Transverse colon (tissue), 4 donors: ENCODE measurements around the gene WDR37. TPM values are rescaled to one million over a fixed set of nuclear protein-coding genes. Genes with fewer than 3 reads are reported as not detected.

ENCODE experiments used
- DNase-seq: peaks from one replicate; pipeline ENCODE4 v3.0.0-alpha.2; 2019
- H3K27ac ChIP-seq, 4 donors: fragments of 200-600 bp; sonication (generic); 2 replicates each; pipeline ENCODE4 v1.5.1; 2016 to 2018; ENCODE audit warnings: inconsistent platforms in 4 of 4
- H3K27me3 ChIP-seq: fragments of 200-600 bp; sonication (generic); 2 replicates; pipeline ENCODE4 v1.5.1; 2017; ENCODE audit warnings: inconsistent platforms
- H3K36me3 ChIP-seq, 4 donors: fragments of 200-600 bp; sonication (generic); 2 replicates each; pipeline ENCODE4 v1.5.1; 2017 to 2019; ENCODE audit warnings: inconsistent platforms in 4 of 4
- H3K4me1 ChIP-seq, 4 donors: fragments of 200-600 bp; sonication (generic); 2 replicates each; pipeline ENCODE4 v1.5.1; 2017 to 2020; ENCODE audit warnings: inconsistent platforms in 4 of 4
- H3K4me3 ChIP-seq, 4 donors: fragments of 200-600 bp; sonication (generic); 1 replicate in 1 of 4; 2 replicates in 3 of 4; pipeline versions ENCODE4 v1.5.1 to v1.6.1; 2017 to 2019; ENCODE audit warnings: inconsistent platforms in 4 of 4
- H3K9me3 ChIP-seq, 2 donors: fragments of 200-600 bp; sonication (generic); 2 replicates each; pipeline ENCODE4 v1.5.1; 2017 to 2019; ENCODE audit warnings: inconsistent platforms in 2 of 2
- CTCF ChIP-seq, 5 experiments: fragments of 200-600 bp in 3 of 5; fragments of 450-650 bp in 2 of 5; sonication (generic) in 3 of 5; IDR thresholded peaks; 1 replicate in 2 of 5; 2 replicates in 3 of 5; pipeline ENCODE4 v1.5.1; 2016 to 2017; ENCODE audit warnings: antibody characterized with exemption in 5 of 5, inconsistent platforms in 3 of 5, mild to moderate bottlenecking in 2 of 5, moderate library complexity in 1 of 5
- EP300 ChIP-seq: sonication (generic); formaldehyde crosslinking; IDR thresholded peaks from one replicate; pipeline ENCODE4 v1.6.1; 2017; ENCODE audit warnings: antibody characterized with exemption, low read depth
- POLR2A ChIP-seq: fragments of 450-650 bp; IDR thresholded peaks from one replicate; pipeline ENCODE4 v1.6.1; 2016; ENCODE audit warnings: antibody characterized with exemption, mild to moderate bottlenecking, moderate library complexity
- POLR2AphosphoS5 ChIP-seq, 3 donors: sonication (generic); formaldehyde crosslinking; IDR thresholded peaks; one replicate each; pipeline ENCODE4 v1.6.1; 2016; ENCODE audit warnings: antibody characterized with exemption in 3 of 3
- WGBS, 2 donors: methylation state at CpG; one replicate each; pipeline ENCODE4 v1.1.5; 2018; ENCODE audit warnings: low coverage in 1 of 2; 5-methylcytosine and 5-hydroxymethylcytosine counted together
- in situ Hi-C, 4 donors: fragments of 200-750 bp; cut with MboI; loops; one replicate each; pipeline versions ENCODE4 v1.15.0 to v1.15.1; 2017; ENCODE audit warnings: low sequenced_read_pairs in 3 of 4, low pct_ligation_motif_present in 1 of 4, low pct_unique_long_range_greater_than_20kb in 1 of 4
- intact Hi-C: fragments of 100-400 bp; cut with DNase I; formaldehyde crosslinking; loops from one replicate; pipeline ENCODE4 v1.15.1; 2023; ENCODE audit warnings: low total_unique reads
- total RNA-seq, 4 donors: library from RNA; depleted of rRNA; stranded (reverse); fragments of >200 nt; gene quantifications; one replicate each; pipeline ENCODE4 v1.1.0, GENCODE V29; 2016

The WDR37 gene
- total RNA-seq, 4 donors from 2014 or later = 14.5 to 22.1 (median 19.7) TPM

- DNase-seq = no peak
- WGBS, 2 donors = 96 to 97% methylated on average over 3 of the region's 3 CpGs
- Histone ChIP-seq H3K4me3 (no peak overlapping the region), H3K27me3 (no peaks in the 10 kb centered on the region), H3K27ac (no peak overlapping the region), H3K36me3 (peaks cover 0 to 24% (median 9%) of the 10 kb centered on the region in 4 donors), H3K9me3 (no peaks in the 10 kb centered on the region), H3K4me1 (peaks cover 0 to 8% (median 2%) of the 10 kb centered on the region in 4 donors)
- TF ChIP-seq POLR2A (no peak), POLR2AphosphoS5 (IDR thresholded peaks at IDR 0.05) (no peak), EP300 (no peak), CTCF (IDR thresholded peaks at IDR 0.05) (no peak)
- in situ Hi-C loops = no loop called here
- intact Hi-C loops = no loop called here
Measured at GRCh38 chr10:1133495-1134045, 77.4 kb downstream of the WDR37 start.

- Histone ChIP-seq H3K27me3 (no peaks in the 10 kb centered on the region), H3K27ac (no peak overlapping the region), H3K9me3 (peaks cover 0 to 5% of the 10 kb centered on the region in 2 donors), H3K4me1 (peaks cover 0 to 8% (median 2%) of the 10 kb centered on the region in 4 donors), H3K4me3 (no peak overlapping the region), H3K36me3 (peaks cover 0 to 23% (median 9%) of the 10 kb centered on the region in 4 donors)
- TF ChIP-seq POLR2A (no peak), EP300 (no peak), POLR2AphosphoS5 (IDR thresholded peaks at IDR 0.05) (no peak), CTCF (IDR thresholded peaks at IDR 0.05) (no peak)
- 81% methylated on average over 2 of the region's 2 CpGs; no CpG with 5 or more reads in 1 of the 2 donors for WGBS, 2 donors
- DNase-seq = no peak
- intact Hi-C loops = no loop called here
- in situ Hi-C loops = no loop called here
Measured at GRCh38 chr10:1134156-1134555, 78.0 kb downstream of the WDR37 start.

- in situ Hi-C loops = no loop called here
- H3K36me3 ChIP-seq = peaks cover 0 to 2% (median under 1%) of the 10 kb centered on the region in 4 donors
- DNase-seq = no peak
- no peaks in the 10 kb centered on the region for H3K27me3 ChIP-seq
- no peak for TF ChIP-seq POLR2A
- no peak for TF ChIP-seq EP300
- no peak for TF ChIP-seq CTCF (IDR thresholded peaks at IDR 0.05)
- no peak for TF ChIP-seq POLR2AphosphoS5 (IDR thresholded peaks at IDR 0.05)
- H3K27ac ChIP-seq = no peak overlapping the region
- H3K4me3 ChIP-seq = no peak overlapping the region
- peaks cover 0 to 8% (median 2%) of the 10 kb centered on the region in 4 donors for H3K4me1 ChIP-seq
- intact Hi-C loops = no loop called here
- H3K9me3 ChIP-seq = peaks cover 0 to 5% of the 10 kb centered on the region in 2 donors
Measured at GRCh38 chr10:1136268-1136667, 80.1 kb downstream of the WDR37 start.

GRCh38 chr10:1137499-1138163 lies 81.4 kb downstream of the WDR37 start:
- in situ Hi-C loops (no loop called here), intact Hi-C loops (no loop called here)
- peaks cover 0 to 5% of the 10 kb centered on the region in 2 donors for H3K9me3 ChIP-seq
- WGBS, 2 donors = 93% methylated on average over 10 of the region's 10 CpGs; no CpG with 5 or more reads in 1 of the 2 donors
- H3K27me3 ChIP-seq = no peaks in the 10 kb centered on the region
- peaks cover 0 to 8% (median 2%) of the 10 kb centered on the region in 4 donors for H3K4me1 ChIP-seq
- TF ChIP-seq CTCF (IDR thresholded peaks at IDR 0.05) (no peak), EP300 (no peak), POLR2AphosphoS5 (IDR thresholded peaks at IDR 0.05) (no peak), POLR2A (no peak)
- H3K36me3 ChIP-seq = no peaks in the 10 kb centered on the region
- no peak overlapping the region for H3K4me3 ChIP-seq
- no peak for DNase-seq
- no peak overlapping the region for H3K27ac ChIP-seq
